Kidney (tissue), 14 donors: Measurements from ENCODE around the gene VGLL4. TPM values are rescaled to one million over a fixed set of nuclear protein-coding genes. Genes with fewer than 3 reads are reported as not detected.

Experiments
- DNase-seq, 5 donors: peaks; one replicate each; pipeline ENCODE4 v3.0.0-alpha.2; 2013 to 2020
- FAIRE-seq: peaks from 2 replicates; lab custom pipeline; 2012; peaks lifted over from hg19 to GRCh38; lab: Jason Lieb, UNC
- H3K27ac ChIP-seq, 2 donors: one replicate each; pipeline ENCODE4 v1.7.0; 2013; ENCODE audit warnings: low read depth in 2 of 2, low read length in 2 of 2, inconsistent platforms in 1 of 2
- H3K27me3 ChIP-seq: one replicate; pipeline ENCODE4 v1.7.1; 2013; ENCODE audit warnings: low read length, inconsistent platforms; ENCODE audit not compliant: control insufficient read depth, insufficient read depth
- H3K36me3 ChIP-seq, 3 donors: one replicate each; pipeline versions ENCODE4 v1.7.0 to v1.7.1; 2013; ENCODE audit warnings: low read length in 3 of 3, control low read depth in 1 of 3, inconsistent platforms in 1 of 3; ENCODE audit not compliant: insufficient read depth in 3 of 3, control insufficient read depth in 2 of 3
- H3K4me1 ChIP-seq, 3 donors: one replicate each; pipeline versions ENCODE4 v1.7.0 to v1.7.1; 2013; ENCODE audit warnings: low read length in 3 of 3, inconsistent platforms in 1 of 3, low read depth in 1 of 3; ENCODE audit not compliant: control insufficient read depth in 2 of 3, insufficient read depth in 2 of 3
- H3K4me3 ChIP-seq, 3 donors: one replicate each; pipeline versions ENCODE4 v1.7.0 to v1.8.1; 2013; ENCODE audit warnings: low read length in 3 of 3, control low read depth in 1 of 3, inconsistent platforms in 1 of 3
- H3K9ac ChIP-seq, 3 donors: one replicate each; pipeline versions ENCODE4 v1.7.0 to v1.7.1; 2013; ENCODE audit warnings: low read length in 3 of 3, control low read depth in 1 of 3, inconsistent platforms in 1 of 3
- H3K9me3 ChIP-seq, 3 donors: one replicate each; pipeline versions ENCODE4 v1.7.0 to v1.7.1; 2013; ENCODE audit warnings: low read length in 3 of 3, control low read depth in 1 of 3, inconsistent platforms in 1 of 3; ENCODE audit not compliant: control insufficient read depth in 2 of 3, insufficient read depth in 1 of 3
- CTCF ChIP-seq: IDR thresholded peaks from 3 replicates; pipeline ENCODE4 v1.5.1; 2012; ENCODE audit warnings: mild to moderate bottlenecking, moderate library complexity, borderline replicate concordance; ENCODE audit not compliant: insufficient read depth; ENCODE audit errors: extremely low read depth
- intact Hi-C: fragments of 100-400 bp; cut with DNase I; formaldehyde crosslinking; loops from one replicate; pipeline ENCODE4 v1.11.1; 2022
- polyA plus RNA-seq: library from polyadenylated mRNA; stranded (reverse); fragments of 350-450 nt; fragmentation: Illumina TruSeq; extraction: RNeasy Lipid Tissue Mini Kit (QIAGEN cat#74804); gene quantifications from one replicate; pipeline ENCODE4 v1.2.3, GENCODE V29; 2014; ENCODE audit warnings: low read depth, low replicate concordance; ENCODE audit not compliant: insufficient read depth
- total RNA-seq: library from RNA; stranded (reverse); fragmentation: NEBNext Ultra II Directional; extraction: Animal tissue kit (Norgen Biotek cat#: 25700); gene quantifications from one replicate; pipeline ENCODE4 v1.2.1, GENCODE V29; 2021
- donor health status: control.
- donor health status: control.
- donor health status: control.
- donor health status: control.
- donor health status: control.
- donor health status: DM: yes; HTN: yes; CAD: no.
- donor health status: Normal renal cell carcinoma (clear cell type).

Gene VGLL4
- total and polyA plus RNA-seq, 2 donors from 2014 or later, result 41.4 to 78.5 TPM

- intact Hi-C loops, result no loop called here
- H3K4me3 ChIP-seq, result no peak overlapping the region
- no peaks in the 10 kb centered on the region for H3K27me3 ChIP-seq
- no peak for TF ChIP-seq CTCF
- H3K9me3 ChIP-seq, result no peaks in the 10 kb centered on the region
- peak overlapping the region; percentile 29 to 45 for H3K27ac ChIP-seq
- H3K9ac ChIP-seq, result no peak overlapping the region
- FAIRE-seq (no peak), DNase-seq (peak in 4 of 5 donors; percentile 71 to 80 (median 75))
- no peaks in the 10 kb centered on the region for H3K36me3 ChIP-seq
- peaks cover 3 to 12% (median 5%) of the 10 kb centered on the region in 3 donors for H3K4me1 ChIP-seq
These were observed 133.4 kb downstream of the VGLL4 start for GRCh38 chr3:11510356-11510755.

GRCh38 chr3:11510001-11510340 is 133.7 kb downstream of the VGLL4 start:
- DNase-seq, result peak in 4 of 5 donors; percentile 85 to 90 (median 86)
- Histone ChIP-seq H3K27ac (peak overlapping the region; percentile 39 to 45), H3K4me3 (no peak overlapping the region), H3K4me1 (peaks cover 3 to 12% (median 5%) of the 10 kb centered on the region in 3 donors), H3K36me3 (no peaks in the 10 kb centered on the region), H3K9ac (no peak overlapping the region), H3K9me3 (no peaks in the 10 kb centered on the region), H3K27me3 (no peaks in the 10 kb centered on the region)
- FAIRE-seq, result no peak
- intact Hi-C loops, result no loop called here
- no peak for TF ChIP-seq CTCF

- Histone ChIP-seq H3K9me3 (no peaks in the 10 kb centered on the region), H3K4me3 (no peak overlapping the region), H3K36me3 (no peaks in the 10 kb centered on the region), H3K27ac (peak overlapping the region in 1 of 2 donors; percentile 96), H3K4me1 (peaks cover 3 to 12% (median 5%) of the 10 kb centered on the region in 3 donors), H3K27me3 (no peaks in the 10 kb centered on the region), H3K9ac (peak overlapping the region in 1 of 3 donors; percentile 48)
- no peak for FAIRE-seq
- intact Hi-C loops, result no loop called here
- TF ChIP-seq CTCF, result no peak
- peak; percentile 72 to 90 (median 85) for DNase-seq
These were observed 134.3 kb downstream of the VGLL4 start for GRCh38 chr3:11509173-11510000.
